Fibroblast of lung (primary cell): Measurements from ENCODE around the gene ZDHHC3.
"Not testable (repeated sequence)": the region's sequence is repeated elsewhere in the genome, so short reads cannot be mapped to it uniquely, and the experiment has no call there.

Experiments used
- CTCF ChIP-seq, 2 donors: IDR thresholded peaks in 1 of 2; conservative IDR thresholded peaks in 1 of 2; 1 replicate in 1 of 2; 2 replicates in 1 of 2; pipeline ENCODE4 v1.5.1; 2011 to 2012; ENCODE audit warnings: low read length in 2 of 2, control low read depth in 1 of 2, inconsistent platforms in 1 of 2, low read depth in 1 of 2, mild to moderate bottlenecking in 1 of 2
- EZH2 ChIP-seq: IDR thresholded peaks from 2 replicates; pipeline ENCODE4 v1.5.1; 2012; ENCODE audit warnings: low read length, control low read depth, mild to moderate bottlenecking; ENCODE audit errors: missing control alignments

- TF ChIP-seq CTCF (conservative IDR thresholded peaks at IDR 0.05 in 1 of 2, IDR thresholded peaks at IDR 0.05 in 1 of 2; ENCODE audit: low read depth in 1 of 2, low read length in 2 of 2); EZH2: not testable (repeated sequence)
Measured at GRCh38 chr3:44949770-44950169, 26.2 kb downstream of the ZDHHC3 start.
